Activated CD4-positive, CD25-positive, alpha-beta regulatory T cell (primary cell): ENCODE measurements around the gene AKAP17A.
"Not testable (repeated sequence)": the region's sequence is repeated elsewhere in the genome, so short reads cannot be mapped to it uniquely, and the experiment has no call there.

Experiments used
- DNase-seq, 4 experiments: peaks; one replicate each; lab custom pipeline; 2025; lab: John Stamatoyannopoulos, UW

The AKAP17A gene

DNA sequence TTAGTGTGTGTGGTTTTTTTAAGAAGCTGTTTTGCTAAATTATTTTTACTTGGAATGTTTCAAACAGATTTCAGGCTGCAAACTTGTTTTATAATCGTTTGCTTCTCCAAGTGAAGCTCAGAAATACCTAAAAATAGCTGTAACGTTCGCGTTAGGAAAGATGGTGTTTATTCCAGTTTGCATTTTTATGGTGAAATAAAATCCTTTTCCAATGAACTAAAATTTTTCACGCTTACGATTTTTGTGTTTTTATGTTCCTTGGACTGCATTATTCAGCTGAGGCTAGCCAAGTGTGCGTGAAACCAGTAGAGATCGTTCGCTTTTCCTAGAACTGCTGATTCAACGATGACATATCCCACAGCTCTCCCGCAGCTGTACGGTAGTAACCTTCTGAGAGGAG, 10.9 kb downstream of the AKAP17A start:
- no peak for DNase-seq

GRCh38 chrX:1606496-1606895, 15.1 kb downstream of the AKAP17A start:
- no peak for DNase-seq

DNA sequence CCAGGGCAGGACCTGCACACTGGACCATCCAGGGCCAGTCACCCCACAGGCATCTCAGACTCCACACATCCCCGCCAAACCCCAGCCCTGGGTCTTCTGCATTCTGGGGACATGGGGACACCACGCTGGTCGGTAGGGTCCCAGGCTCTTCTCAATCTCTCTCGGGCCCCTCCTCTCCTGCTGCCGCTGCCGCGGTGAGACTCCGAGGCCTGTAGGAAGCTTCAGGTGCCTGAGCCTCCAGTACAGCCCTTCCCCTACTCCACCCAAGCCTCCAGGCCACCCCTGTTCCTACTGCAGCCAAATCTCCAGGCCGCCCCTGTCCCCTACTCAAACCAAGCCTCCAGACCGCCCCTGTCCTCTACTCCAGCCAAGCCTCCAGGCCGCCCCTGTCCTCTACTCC, 17.9 kb downstream of the AKAP17A start:
- DNase-seq: no peak

- DNase-seq: no peak
Measured at GRCh38 chrX:1609762-1610161, 18.4 kb downstream of the AKAP17A start.

DNA sequence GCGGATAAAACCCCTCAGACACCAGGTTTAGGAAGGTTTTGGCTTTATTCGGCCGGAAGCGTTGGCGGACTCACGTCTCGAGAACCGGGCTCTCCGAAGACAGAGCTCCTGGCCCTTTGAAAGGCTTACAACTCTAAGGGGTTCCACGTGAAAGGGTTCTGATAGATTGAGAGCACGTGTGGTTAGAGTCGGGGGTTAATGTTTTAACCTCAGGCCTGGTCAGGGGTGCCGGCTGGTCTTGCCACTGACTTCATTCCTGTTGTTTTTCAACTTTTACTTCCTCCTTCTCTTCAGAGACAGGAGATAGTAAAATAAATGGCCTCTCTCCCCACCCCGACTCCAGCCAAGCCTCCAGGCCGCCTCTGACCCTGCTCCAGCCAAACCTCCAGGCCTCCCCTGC, 18.8 kb downstream of the AKAP17A start:
- no peak for DNase-seq

GRCh38 chrX:1610736-1611135, 19.3 kb downstream of the AKAP17A start:
- DNase-seq: no peak

- DNase-seq: no peak
Measured at GRCh38 chrX:1612641-1613286, 21.4 kb downstream of the AKAP17A start.

GRCh38 chrX:1614927-1615326, 23.5 kb downstream of the AKAP17A start, which contains the start of gene ASMT:
Gene ASMT, plus strand, starts transcription at chrX:1615059. Its CDS starts 141 bp downstream, at chrX:1615200.
- DNase-seq: no peak

GRCh38 chrX:1618689-1619088, 27.3 kb downstream of the AKAP17A start:
- DNase-seq: no peak

DNA sequence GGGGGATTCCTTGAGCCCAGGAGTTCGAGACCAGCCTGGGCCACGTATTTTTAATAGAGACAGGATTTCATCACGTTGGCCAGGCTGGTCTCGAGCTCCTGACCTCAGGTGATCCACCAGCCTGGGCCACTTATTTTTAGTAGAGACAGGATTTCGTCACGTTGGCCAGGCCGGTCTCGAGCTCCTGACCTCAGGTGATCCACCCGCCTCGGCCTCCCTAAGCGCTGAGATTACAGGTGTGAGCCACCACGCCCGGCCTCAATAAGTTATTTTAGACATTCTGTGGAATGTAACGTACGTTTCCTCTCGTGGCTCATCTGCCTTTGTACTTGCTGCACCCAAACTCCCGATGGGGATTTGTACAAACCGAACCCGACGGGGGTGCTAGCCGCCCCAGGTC, 32.3 kb downstream of the AKAP17A start:
- no peak for DNase-seq

- DNase-seq: not testable (repeated sequence)
Measured at GRCh38 chrX:1624158-1624860, 32.9 kb downstream of the AKAP17A start.

DNA sequence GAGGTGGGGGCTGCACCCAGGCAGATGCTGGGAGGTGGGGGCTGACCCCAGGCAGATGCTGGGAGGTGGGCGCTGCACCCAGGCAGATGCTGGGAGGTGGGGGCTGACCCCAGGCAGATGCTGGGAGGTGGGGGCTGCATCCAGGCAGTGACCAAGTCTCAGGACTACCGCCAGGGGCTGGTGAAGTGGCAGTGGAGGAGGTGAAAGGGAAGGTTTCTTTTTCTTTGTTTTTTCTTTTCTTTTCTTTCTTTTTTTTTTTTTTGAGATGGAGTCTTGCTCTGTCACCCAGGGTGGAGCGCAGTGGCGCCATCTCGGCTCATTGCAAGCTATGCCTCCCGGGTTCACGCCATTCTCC, 33.4 kb downstream of the AKAP17A start:
- DNase-seq: not testable (repeated sequence)

DNA sequence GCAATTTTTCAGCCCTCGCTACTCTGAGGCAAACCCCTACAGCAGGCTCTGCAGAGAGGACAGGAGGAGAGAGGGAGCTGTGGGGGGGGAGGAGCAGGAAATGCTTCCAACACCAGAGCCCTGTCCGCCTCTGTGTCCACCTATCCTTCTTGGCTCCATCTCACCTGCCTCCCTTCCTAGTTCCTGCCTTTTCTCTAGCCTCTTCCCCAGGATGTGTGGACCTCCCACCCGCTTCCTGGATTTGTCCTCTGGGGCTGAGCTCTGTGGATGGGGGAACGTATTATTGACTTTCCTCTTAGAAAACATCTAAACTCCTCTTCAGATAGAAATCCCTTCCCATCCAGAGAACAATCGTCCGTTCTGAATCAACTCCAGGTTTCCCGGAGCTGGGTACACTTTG, 37.8 kb downstream of the AKAP17A start:
- no peak for DNase-seq

DNA sequence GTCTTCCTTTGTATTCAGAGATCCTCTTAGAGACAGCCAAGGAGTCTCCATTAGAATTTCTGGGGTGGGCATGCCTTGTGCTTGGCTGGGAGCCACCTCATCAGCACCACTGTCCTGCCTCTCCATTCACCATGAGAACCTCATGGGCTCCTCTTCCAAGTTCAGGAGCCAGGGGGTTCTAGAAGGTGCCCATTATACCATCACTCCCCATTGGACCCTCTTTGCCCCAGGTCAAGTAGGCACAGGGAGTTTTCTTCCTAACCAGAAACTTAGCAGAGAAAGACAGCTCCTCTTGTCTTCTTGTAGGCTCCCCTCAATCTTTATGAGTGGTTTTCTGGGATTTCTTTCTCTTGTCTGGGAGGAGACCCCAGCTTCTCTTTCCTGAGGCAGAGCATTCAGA, 54.6 kb downstream of the AKAP17A start:
- DNase-seq: no peak

- no peak for DNase-seq
Measured at GRCh38 chrX:1649621-1650020, 58.2 kb downstream of the AKAP17A start.
